Liver (tissue), 9 donors: Measurements from ENCODE around the gene TEDC2. TPM values are rescaled to one million over a fixed set of nuclear protein-coding genes. Genes with fewer than 3 reads are reported as not detected.
A peak's percentile ranks its signal among the peaks of the same experiment; 100 is the strongest.

Experiments used
- DNase-seq: peaks from one replicate; pipeline ENCODE4 v3.0.0-alpha.2; 2017; ENCODE audit warnings: low spot score
- H3K27ac ChIP-seq, 2 donors: one replicate each; pipeline ENCODE4 v1.7.0; 2013; ENCODE audit warnings: inconsistent platforms in 2 of 2, low read length in 2 of 2, control low read depth in 1 of 2, low read depth in 1 of 2, mild to moderate bottlenecking in 1 of 2
- H3K27me3 ChIP-seq, 4 donors: one replicate each; pipeline versions ENCODE4 v1.6.1 to v1.7.0; 2013; ENCODE audit warnings: low read length in 3 of 4, inconsistent platforms in 1 of 4, mild to moderate bottlenecking in 1 of 4, moderate library complexity in 1 of 4; ENCODE audit not compliant: control insufficient read depth in 4 of 4, insufficient read depth in 4 of 4
- H3K36me3 ChIP-seq, 4 donors: one replicate each; pipeline versions ENCODE4 v1.6.1 to v1.7.0; 2013; ENCODE audit warnings: low read length in 3 of 4, mild to moderate bottlenecking in 3 of 4, low read depth in 1 of 4, moderate library complexity in 1 of 4; ENCODE audit not compliant: control insufficient read depth in 4 of 4, insufficient read depth in 3 of 4
- H3K4me1 ChIP-seq, 4 donors: one replicate each; pipeline versions ENCODE4 v1.6.1 to v1.7.0; 2013; ENCODE audit warnings: low read length in 3 of 4, mild to moderate bottlenecking in 3 of 4, moderate library complexity in 1 of 4; ENCODE audit not compliant: control insufficient read depth in 4 of 4, insufficient read depth in 4 of 4
- H3K4me3 ChIP-seq, 3 donors: one replicate each; pipeline versions ENCODE4 v1.6.1 to v1.7.0; 2013; ENCODE audit warnings: low read length in 3 of 3, control low read depth in 1 of 3, low read depth in 1 of 3, mild to moderate bottlenecking in 1 of 3
- H3K9ac ChIP-seq, 2 donors: one replicate each; pipeline ENCODE4 v1.7.0; 2013; ENCODE audit warnings: low read length in 2 of 2, mild to moderate bottlenecking in 2 of 2, moderate library complexity in 2 of 2, control low read depth in 1 of 2, low read depth in 1 of 2
- H3K9me3 ChIP-seq, 4 donors: one replicate each; pipeline versions ENCODE4 v1.6.1 to v1.7.0; 2013; ENCODE audit warnings: low read length in 3 of 4; ENCODE audit not compliant: control insufficient read depth in 4 of 4
- EGR1 ChIP-seq, 2 donors: IDR thresholded peaks; 2 replicates each; pipeline ENCODE4 v1.6.1; 2016 to 2018; ENCODE audit warnings: antibody characterized with exemption in 2 of 2, low read depth in 2 of 2
- FOXA1 ChIP-seq: IDR thresholded peaks from 2 replicates; pipeline ENCODE4 v1.6.1; 2016; ENCODE audit warnings: antibody characterized with exemption
- FOXA2 ChIP-seq: IDR thresholded peaks from 2 replicates; pipeline ENCODE4 v1.6.1; 2016; ENCODE audit warnings: antibody characterized with exemption
- GABPA ChIP-seq, 2 donors: IDR thresholded peaks in 1 of 2; conservative IDR thresholded peaks in 1 of 2; 2 replicates each; pipeline ENCODE4 v1.6.1; 2016; ENCODE audit warnings: antibody characterized with exemption in 2 of 2, mild to moderate bottlenecking in 1 of 2, moderate library complexity in 1 of 2
- HNF4A ChIP-seq, 2 donors: conservative IDR thresholded peaks; 2 replicates each; pipeline ENCODE4 v1.6.1; 2016; ENCODE audit warnings: antibody characterized with exemption in 2 of 2, mild to moderate bottlenecking in 2 of 2
- HNF4G ChIP-seq: IDR thresholded peaks from 2 replicates; pipeline ENCODE4 v1.6.1; 2016; ENCODE audit warnings: antibody characterized with exemption
- JUND ChIP-seq, 2 donors: IDR thresholded peaks; 2 replicates each; pipeline ENCODE4 v1.6.1; 2016; ENCODE audit warnings: antibody characterized with exemption in 2 of 2
- NR2F2 ChIP-seq: IDR thresholded peaks from 2 replicates; pipeline ENCODE4 v1.6.1; 2016; ENCODE audit warnings: antibody characterized with exemption
- RAD21 ChIP-seq, 2 donors: IDR thresholded peaks; 2 replicates each; pipeline ENCODE4 v1.6.1; 2016; ENCODE audit warnings: antibody characterized with exemption in 2 of 2, mild to moderate bottlenecking in 2 of 2
- RXRA ChIP-seq, 2 donors: IDR thresholded peaks; 2 replicates each; pipeline ENCODE4 v1.6.1; 2017 to 2018; ENCODE audit warnings: antibody characterized with exemption in 2 of 2, mild to moderate bottlenecking in 1 of 2
- SP1 ChIP-seq: IDR thresholded peaks from 2 replicates; pipeline ENCODE4 v1.6.1; 2018; ENCODE audit warnings: antibody characterized with exemption, mild to moderate bottlenecking
- TAF1 ChIP-seq: conservative IDR thresholded peaks from 2 replicates; pipeline ENCODE4 v1.6.1; 2016; ENCODE audit warnings: antibody characterized with exemption, mild to moderate bottlenecking
- YY1 ChIP-seq: IDR thresholded peaks from 2 replicates; pipeline ENCODE4 v1.6.1; 2016; ENCODE audit warnings: antibody characterized with exemption, mild to moderate bottlenecking
- WGBS: extraction: QIAGEN DNeasy Blood & Tissue Kit; methylation state at CpG from one replicate; pipeline ENCODE4 v1.1.7; 2013; 5-methylcytosine and 5-hydroxymethylcytosine counted together
- polyA plus RNA-seq, 2 donors: library from polyadenylated mRNA; stranded (reverse) in 1 of 2; unstranded in 1 of 2; fragments of 200-250 nt in 1 of 2; fragments of >200 nt in 1 of 2; fragmentation: Nextera tagmentation in 1 of 2; extraction: Ambion mirVana in 1 of 2; gene quantifications; one replicate each; pipeline versions ENCODE4 v1.2.1 to v1.2.3, GENCODE V29; 2013 to 2015
- total RNA-seq, 2 donors: library from RNA; depleted of rRNA; stranded (reverse); fragments of >200 nt; gene quantifications; one replicate each; pipeline ENCODE4 v1.2.3, GENCODE V29; 2014
- TF ChIP-seq, protein P1 (sequence below): IDR thresholded peaks from 2 replicates; pipeline ENCODE4 v1.6.1; 2016; ENCODE audit warnings: antibody characterized with exemption
- TF ChIP-seq, protein P2 (sequence below): IDR thresholded peaks from 2 replicates; pipeline ENCODE4 v1.6.1; 2016; ENCODE audit warnings: antibody characterized with exemption, mild to moderate bottlenecking
- TF ChIP-seq, protein P3 (sequence below): IDR thresholded peaks from 2 replicates; pipeline ENCODE4 v1.6.1; 2016; ENCODE audit warnings: antibody characterized with exemption
- TF ChIP-seq, protein P4 (sequence below): fragments of 150-350 bp; IDR thresholded peaks from 2 replicates; pipeline ENCODE4 v1.5.1; 2017; ENCODE audit warnings: improper control_type of control experiment, low read depth, low read length; ENCODE audit not compliant: missing input control
- TF ChIP-seq, protein P5 (sequence below): IDR thresholded peaks from 2 replicates; pipeline ENCODE4 v1.6.1; 2016; ENCODE audit warnings: antibody characterized with exemption
- donor health status: healthy.
- donor health status: healthy.
- donor health status: healthy.
- donor health status: healthy.
- donor health status: healthy.

TEDC2 gene
- total and polyA plus RNA-seq, 4 donors: 0.71 to 6.7 (median 1.1) TPM

DNA sequence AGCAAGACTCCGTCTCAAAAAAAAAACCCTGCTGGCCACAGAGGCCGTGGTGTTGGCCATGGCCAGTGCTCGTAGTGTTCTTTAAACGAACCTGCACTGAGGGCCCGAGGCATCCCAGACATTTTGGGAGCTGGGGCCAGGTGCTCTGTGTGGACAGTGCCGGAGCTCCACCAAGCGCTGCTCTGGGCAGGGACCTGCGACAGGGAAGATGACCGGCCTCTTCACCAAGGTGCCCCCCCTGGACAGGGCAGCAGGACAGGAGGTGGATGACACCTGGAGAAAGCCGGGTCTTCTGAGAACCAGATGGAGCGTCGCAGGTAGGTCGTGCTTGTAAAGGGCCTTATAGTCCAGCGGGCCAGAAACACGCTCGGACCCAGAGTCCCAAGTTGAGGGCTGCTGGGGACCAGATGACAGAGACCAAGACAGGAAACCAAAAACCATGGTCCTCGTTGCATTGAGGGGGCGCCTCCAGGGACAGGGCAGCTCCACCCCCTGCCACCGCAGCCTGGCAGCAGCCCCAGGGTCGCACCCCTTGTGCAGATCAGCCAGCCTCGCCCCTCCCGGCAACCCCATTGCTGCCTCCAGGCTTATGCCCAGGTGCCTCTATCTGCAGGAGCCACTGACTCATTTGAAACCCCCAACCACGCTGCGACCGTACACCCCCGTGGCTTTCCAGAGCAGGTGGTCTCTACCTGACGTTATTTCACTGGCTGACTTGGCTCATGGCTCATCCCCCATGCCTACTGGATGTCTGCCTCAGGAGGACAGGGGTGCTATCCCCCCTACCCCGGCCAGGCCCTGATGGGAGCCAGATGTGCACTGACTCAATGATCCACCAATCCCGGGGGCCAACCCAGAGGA lies 7.0 kb downstream of the TEDC2 start:
- Histone ChIP-seq H3K36me3 (no peaks in the 10 kb centered on the region), H3K9ac (no peak overlapping the region), H3K27me3 (no peaks in the 10 kb centered on the region), H3K9me3 (no peaks in the 10 kb centered on the region), H3K27ac (no peak overlapping the region), H3K4me1 (peaks cover 23 to 44% (median 31%) of the 10 kb centered on the region in 4 donors), H3K4me3 (peak overlapping the region in 1 of 3 donors; percentile 51)
- WGBS: 83% methylated on average over 29 of the region's 29 CpGs
- no peak for TF ChIP-seq JUND (IDR thresholded peaks at IDR 0.05)
- TF ChIP-seq RXRA (IDR thresholded peaks at IDR 0.05): no peak
- TF ChIP-seq SP1: no peak
- TF ChIP-seq, protein P1, sequence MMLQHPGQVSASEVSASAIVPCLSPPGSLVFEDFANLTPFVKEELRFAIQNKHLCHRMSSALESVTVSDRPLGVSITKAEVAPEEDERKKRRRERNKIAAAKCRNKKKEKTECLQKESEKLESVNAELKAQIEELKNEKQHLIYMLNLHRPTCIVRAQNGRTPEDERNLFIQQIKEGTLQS: no peak
- TF ChIP-seq FOXA2: no peak
- no peak for TF ChIP-seq RAD21 (IDR thresholded peaks at IDR 0.05)
- TF ChIP-seq, protein P2, sequence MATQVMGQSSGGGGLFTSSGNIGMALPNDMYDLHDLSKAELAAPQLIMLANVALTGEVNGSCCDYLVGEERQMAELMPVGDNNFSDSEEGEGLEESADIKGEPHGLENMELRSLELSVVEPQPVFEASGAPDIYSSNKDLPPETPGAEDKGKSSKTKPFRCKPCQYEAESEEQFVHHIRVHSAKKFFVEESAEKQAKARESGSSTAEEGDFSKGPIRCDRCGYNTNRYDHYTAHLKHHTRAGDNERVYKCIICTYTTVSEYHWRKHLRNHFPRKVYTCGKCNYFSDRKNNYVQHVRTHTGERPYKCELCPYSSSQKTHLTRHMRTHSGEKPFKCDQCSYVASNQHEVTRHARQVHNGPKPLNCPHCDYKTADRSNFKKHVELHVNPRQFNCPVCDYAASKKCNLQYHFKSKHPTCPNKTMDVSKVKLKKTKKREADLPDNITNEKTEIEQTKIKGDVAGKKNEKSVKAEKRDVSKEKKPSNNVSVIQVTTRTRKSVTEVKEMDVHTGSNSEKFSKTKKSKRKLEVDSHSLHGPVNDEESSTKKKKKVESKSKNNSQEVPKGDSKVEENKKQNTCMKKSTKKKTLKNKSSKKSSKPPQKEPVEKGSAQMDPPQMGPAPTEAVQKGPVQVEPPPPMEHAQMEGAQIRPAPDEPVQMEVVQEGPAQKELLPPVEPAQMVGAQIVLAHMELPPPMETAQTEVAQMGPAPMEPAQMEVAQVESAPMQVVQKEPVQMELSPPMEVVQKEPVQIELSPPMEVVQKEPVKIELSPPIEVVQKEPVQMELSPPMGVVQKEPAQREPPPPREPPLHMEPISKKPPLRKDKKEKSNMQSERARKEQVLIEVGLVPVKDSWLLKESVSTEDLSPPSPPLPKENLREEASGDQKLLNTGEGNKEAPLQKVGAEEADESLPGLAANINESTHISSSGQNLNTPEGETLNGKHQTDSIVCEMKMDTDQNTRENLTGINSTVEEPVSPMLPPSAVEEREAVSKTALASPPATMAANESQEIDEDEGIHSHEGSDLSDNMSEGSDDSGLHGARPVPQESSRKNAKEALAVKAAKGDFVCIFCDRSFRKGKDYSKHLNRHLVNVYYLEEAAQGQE: no peak
- TF ChIP-seq EGR1 (IDR thresholded peaks at IDR 0.05; ENCODE audit: low read depth in 2 of 2): no peak
- TF ChIP-seq, protein P3, sequence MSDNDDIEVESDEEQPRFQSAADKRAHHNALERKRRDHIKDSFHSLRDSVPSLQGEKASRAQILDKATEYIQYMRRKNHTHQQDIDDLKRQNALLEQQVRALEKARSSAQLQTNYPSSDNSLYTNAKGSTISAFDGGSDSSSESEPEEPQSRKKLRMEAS: no peak
- TF ChIP-seq, protein P4, sequence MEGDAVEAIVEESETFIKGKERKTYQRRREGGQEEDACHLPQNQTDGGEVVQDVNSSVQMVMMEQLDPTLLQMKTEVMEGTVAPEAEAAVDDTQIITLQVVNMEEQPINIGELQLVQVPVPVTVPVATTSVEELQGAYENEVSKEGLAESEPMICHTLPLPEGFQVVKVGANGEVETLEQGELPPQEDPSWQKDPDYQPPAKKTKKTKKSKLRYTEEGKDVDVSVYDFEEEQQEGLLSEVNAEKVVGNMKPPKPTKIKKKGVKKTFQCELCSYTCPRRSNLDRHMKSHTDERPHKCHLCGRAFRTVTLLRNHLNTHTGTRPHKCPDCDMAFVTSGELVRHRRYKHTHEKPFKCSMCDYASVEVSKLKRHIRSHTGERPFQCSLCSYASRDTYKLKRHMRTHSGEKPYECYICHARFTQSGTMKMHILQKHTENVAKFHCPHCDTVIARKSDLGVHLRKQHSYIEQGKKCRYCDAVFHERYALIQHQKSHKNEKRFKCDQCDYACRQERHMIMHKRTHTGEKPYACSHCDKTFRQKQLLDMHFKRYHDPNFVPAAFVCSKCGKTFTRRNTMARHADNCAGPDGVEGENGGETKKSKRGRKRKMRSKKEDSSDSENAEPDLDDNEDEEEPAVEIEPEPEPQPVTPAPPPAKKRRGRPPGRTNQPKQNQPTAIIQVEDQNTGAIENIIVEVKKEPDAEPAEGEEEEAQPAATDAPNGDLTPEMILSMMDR: no peak
- no peak for TF ChIP-seq YY1
- no peak for TF ChIP-seq NR2F2
- no peak for DNase-seq

DNA sequence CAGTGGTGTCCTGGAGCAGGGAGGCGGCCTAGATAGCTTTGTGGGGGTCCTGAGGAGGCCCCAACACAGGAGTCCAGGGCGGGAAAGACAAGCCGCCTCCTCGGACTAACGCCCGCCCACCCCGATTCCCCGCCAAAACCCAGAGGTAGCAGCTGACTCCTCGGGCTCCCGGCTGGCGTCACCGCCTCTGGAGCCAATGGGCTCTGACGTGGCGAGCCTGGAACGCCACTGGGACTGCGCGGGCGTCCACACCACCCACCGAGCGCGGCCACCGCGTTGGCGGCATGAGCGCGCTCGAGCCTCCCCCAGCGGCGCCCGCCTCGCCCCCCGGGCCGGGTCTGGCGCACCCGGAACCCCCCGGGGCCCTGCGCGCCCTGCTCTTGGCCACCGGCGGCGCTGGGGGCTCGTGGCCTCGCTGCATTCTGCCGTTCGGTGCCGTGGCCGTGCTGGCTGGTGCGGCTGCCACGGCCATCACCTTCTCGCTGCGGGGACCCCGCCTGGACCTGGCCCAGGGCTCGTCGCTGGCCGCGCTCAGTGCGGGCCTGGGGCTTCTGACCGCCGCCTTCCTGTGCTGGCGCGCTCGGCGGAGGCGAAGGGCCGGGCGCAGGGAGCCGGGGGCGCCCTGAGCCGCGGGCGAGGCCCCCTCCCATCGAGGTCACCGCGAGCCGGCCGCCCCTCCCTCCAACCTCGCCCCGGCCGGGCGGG lies 7.8 kb downstream of the TEDC2 start:
- no peaks in the 10 kb centered on the region for H3K36me3 ChIP-seq
- no peak overlapping the region for H3K9ac ChIP-seq
- H3K27ac ChIP-seq: peak overlapping the region in 1 of 2 donors; percentile 35
- no peaks in the 10 kb centered on the region for H3K9me3 ChIP-seq
- H3K27me3 ChIP-seq: no peaks in the 10 kb centered on the region
- H3K4me1 ChIP-seq: peaks cover 31 to 51% (median 38%) of the 10 kb centered on the region in 4 donors
- peak overlapping the region in 2 of 3 donors; percentile 11 to 51 for H3K4me3 ChIP-seq
- 2% methylated on average over 80 of the region's 80 CpGs for WGBS
- DNase-seq: no peak
- TF ChIP-seq GABPA (IDR thresholded peaks at IDR 0.05 in 1 of 2, conservative IDR thresholded peaks at IDR 0.05 in 1 of 2): no peak
- no peak for TF ChIP-seq FOXA1
- TF ChIP-seq TAF1: no peak
- TF ChIP-seq HNF4G: no peak
- TF ChIP-seq, protein P4: no peak
- no peak for TF ChIP-seq SP1
- TF ChIP-seq YY1: no peak
- TF ChIP-seq FOXA2: no peak
- TF ChIP-seq, protein P5, sequence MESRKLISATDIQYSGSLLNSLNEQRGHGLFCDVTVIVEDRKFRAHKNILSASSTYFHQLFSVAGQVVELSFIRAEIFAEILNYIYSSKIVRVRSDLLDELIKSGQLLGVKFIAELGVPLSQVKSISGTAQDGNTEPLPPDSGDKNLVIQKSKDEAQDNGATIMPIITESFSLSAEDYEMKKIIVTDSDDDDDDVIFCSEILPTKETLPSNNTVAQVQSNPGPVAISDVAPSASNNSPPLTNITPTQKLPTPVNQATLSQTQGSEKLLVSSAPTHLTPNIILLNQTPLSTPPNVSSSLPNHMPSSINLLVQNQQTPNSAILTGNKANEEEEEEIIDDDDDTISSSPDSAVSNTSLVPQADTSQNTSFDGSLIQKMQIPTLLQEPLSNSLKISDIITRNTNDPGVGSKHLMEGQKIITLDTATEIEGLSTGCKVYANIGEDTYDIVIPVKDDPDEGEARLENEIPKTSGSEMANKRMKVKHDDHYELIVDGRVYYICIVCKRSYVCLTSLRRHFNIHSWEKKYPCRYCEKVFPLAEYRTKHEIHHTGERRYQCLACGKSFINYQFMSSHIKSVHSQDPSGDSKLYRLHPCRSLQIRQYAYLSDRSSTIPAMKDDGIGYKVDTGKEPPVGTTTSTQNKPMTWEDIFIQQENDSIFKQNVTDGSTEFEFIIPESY: no peak
- TF ChIP-seq RAD21 (IDR thresholded peaks at IDR 0.05): no peak
- TF ChIP-seq HNF4A (conservative IDR thresholded peaks at IDR 0.05): no peak
